ENCODE measurements around the gene GBX2.

The GBX2 gene

GRCh38 chr2:236168110-236169080 lies at the start of gene GBX2:
GBX2 (minus strand) TSS chr2:236168386; CDS start chr2:236167971, 415 bp downstream.
- peak; percentile 79 for DNase-seq

GRCh38 chr2:236217926-236218325 lies 49.7 kb upstream of the GBX2 start:
- no peak for DNase-seq

GRCh38 chr2:236216711-236217110 lies 48.5 kb upstream of the GBX2 start:
- no peak for DNase-seq

GRCh38 chr2:236215761-236216333 lies 47.7 kb upstream of the GBX2 start:
- peak; percentile 87 for DNase-seq

- no peak for DNase-seq
These were observed 47.0 kb upstream of the GBX2 start for GRCh38 chr2:236215196-236215595.

GRCh38 chr2:236214376-236214995 lies 46.3 kb upstream of the GBX2 start:
- no peak for DNase-seq

- DNase-seq: no peak
These were observed 43.1 kb upstream of the GBX2 start for GRCh38 chr2:236211296-236211695.

GRCh38 chr2:236210536-236210935 lies 42.4 kb upstream of the GBX2 start:
- peak; percentile 53 for DNase-seq

- no peak for DNase-seq
These were observed 41.8 kb upstream of the GBX2 start for GRCh38 chr2:236209996-236210395.

GRCh38 chr2:236209535-236209934 lies 41.3 kb upstream of the GBX2 start:
- DNase-seq: no peak

- no peak for DNase-seq
These were observed 40.1 kb upstream of the GBX2 start for GRCh38 chr2:236208019-236208926.

GRCh38 chr2:236207472-236207871 lies 39.3 kb upstream of the GBX2 start:
- DNase-seq: no peak

- DNase-seq: no peak
These were observed 37.9 kb upstream of the GBX2 start for GRCh38 chr2:236205867-236206645.

- DNase-seq: no peak
These were observed 36.8 kb upstream of the GBX2 start for GRCh38 chr2:236204953-236205352.

GRCh38 chr2:236200378-236200777 lies 32.2 kb upstream of the GBX2 start:
- no peak for DNase-seq

- no peak for DNase-seq
These were observed 28.2 kb upstream of the GBX2 start for GRCh38 chr2:236196366-236196765.

GRCh38 chr2:236195726-236196125 lies 27.5 kb upstream of the GBX2 start:
- no peak for DNase-seq

- no peak for DNase-seq
These were observed 26.6 kb upstream of the GBX2 start for GRCh38 chr2:236194786-236195185.

- DNase-seq: no peak
These were observed 24.8 kb upstream of the GBX2 start for GRCh38 chr2:236193026-236193425.

GRCh38 chr2:236190674-236191073 lies 22.5 kb upstream of the GBX2 start:
- no peak for DNase-seq

- DNase-seq: no peak
These were observed 16.5 kb upstream of the GBX2 start for GRCh38 chr2:236184701-236185100.
